GM18499 (cell line): ENCODE data around the gene STRN3.

ENCODE experiments used
- ATAC-seq: cut with Tn5 transposase; IDR thresholded peaks from one replicate; pipeline ENCODE4 v1.9.1; 2021; ENCODE audit warnings: moderate number of reproducible peaks; ENCODE audit not compliant: insufficient read depth, unreplicated experiment

Gene STRN3

GRCh38 chr14:30883508-30884294 is 142.5 kb downstream of the STRN3 start:
- no peak for ATAC-seq

GRCh38 chr14:30882431-30882830 is 143.7 kb downstream of the STRN3 start:
- no peak for ATAC-seq

GRCh38 chr14:30876692-30877091 is 149.5 kb downstream of the STRN3 start:
- ATAC-seq, result no peak

- no peak for ATAC-seq
Observed at GRCh38 chr14:30875788-30876053, 150.5 kb downstream of the STRN3 start.

GRCh38 chr14:30874999-30875787 is 151.0 kb downstream of the STRN3 start:
- no peak for ATAC-seq

- no peak for ATAC-seq
Observed at GRCh38 chr14:30874120-30874998, 151.8 kb downstream of the STRN3 start, which contains the start of gene COCH. TSS of gene COCH (plus strand) at chr14:30874559. CDS start at chr14:30874939, 380 bp downstream.

GRCh38 chr14:30873308-30874119 is 152.7 kb downstream of the STRN3 start:
- ATAC-seq, result no peak

- no peak for ATAC-seq
Observed at GRCh38 chr14:30872602-30873001, 153.6 kb downstream of the STRN3 start.

- ATAC-seq, result no peak
Observed at GRCh38 chr14:30869551-30870155, 156.5 kb downstream of the STRN3 start.

- no peak for ATAC-seq
Observed at GRCh38 chr14:30868736-30869135, 157.4 kb downstream of the STRN3 start.

- ATAC-seq, result no peak
Observed at GRCh38 chr14:30864934-30865333, 161.2 kb downstream of the STRN3 start.

GRCh38 chr14:30861200-30861599 is 165.0 kb downstream of the STRN3 start:
- no peak for ATAC-seq

GRCh38 chr14:30855345-30856037 is 170.7 kb downstream of the STRN3 start:
- no peak for ATAC-seq

- no peak for ATAC-seq
Observed at GRCh38 chr14:30854492-30854891, 171.7 kb downstream of the STRN3 start.

- no peak for ATAC-seq
Observed at GRCh38 chr14:30853946-30854345, 172.2 kb downstream of the STRN3 start.

GRCh38 chr14:30849983-30850382 is 176.2 kb downstream of the STRN3 start:
- no peak for ATAC-seq

GRCh38 chr14:30849354-30849753 is 176.8 kb downstream of the STRN3 start:
- peak; percentile 93 for ATAC-seq

- no peak for ATAC-seq
Observed at GRCh38 chr14:30848449-30849240, 177.5 kb downstream of the STRN3 start.
